ENCODE data around the gene IQSEC1. TPM values are rescaled to one million over a fixed set of nuclear protein-coding genes. Genes with fewer than 3 reads are reported as not detected.
A peak's percentile ranks its signal among the peaks of the same experiment; 100 is the strongest.

Gene IQSEC1
- total and polyA plus RNA-seq, 9 of the 15 experiments (the other 6 are each of a cell fraction or from before 2014, with no cell fraction given), result 0.56 to 39.0 (median 6.8) TPM

- TF ChIP-seq PHF21A (IDR thresholded peaks at IDR 0.05; ENCODE audit: borderline replicate concordance, low read depth) (no peak), ZNF830 (CRISPR knock-in tag; IDR thresholded peaks at IDR 0.05) (no peak), ZNF324 (CRISPR knock-in tag; IDR thresholded peaks at IDR 0.05) (no peak), HINFP (tag; conservative IDR thresholded peaks at IDR 0.05; ENCODE audit: low read depth) (no peak), CGGBP1 (CRISPR knock-in tag; IDR thresholded peaks at IDR 0.05) (no peak), USF2 (CRISPR knock-in tag; IDR thresholded peaks at IDR 0.05) (no peak), EP400 (IDR thresholded peaks at IDR 0.05) (no peak), SRSF3 (IDR thresholded peaks at IDR 0.05; ENCODE audit: insufficient read depth, low read length) (no peak), ADNP (tag; IDR thresholded peaks at IDR 0.05) (no peak), HNRNPLL (IDR thresholded peaks at IDR 0.05; ENCODE audit: low read depth, low read length, poor library complexity, severe bottlenecking) (no peak), SAFB (IDR thresholded peaks at IDR 0.05; ENCODE audit: borderline replicate concordance, low read depth, low read length) (0 out of 2 replicates have a peak, but pooled peaks have one; percentile 27), ETV6 (IDR thresholded peaks at IDR 0.05; ENCODE audit: borderline replicate concordance in 1 of 2, low read depth in 2 of 2, low read length in 1 of 2) (no peak), ETV6 (CRISPR knock-in tag; IDR thresholded peaks at IDR 0.05; ENCODE audit: borderline replicate concordance) (no peak), SRSF7 (optimal IDR thresholded peaks at IDR 0.05; ENCODE audit: low read depth, low read length) (no peak), ZNF449 (CRISPR knock-in tag; IDR thresholded peaks at IDR 0.05) (no peak), USF1 (CRISPR knock-in tag; IDR thresholded peaks at IDR 0.05) (no peak), BCLAF1 (IDR thresholded peaks at IDR 0.05; ENCODE audit: borderline replicate concordance in 1 of 2, control insufficient read depth in 1 of 2, low read depth in 2 of 2, low read length in 1 of 2) (no peak)
These were observed 106.2 kb downstream of the IQSEC1 start (continued) for GRCh38 chr3:12966847-12967605.
